B cell (primary cell): ENCODE data around the gene HOOK1. TPM values are rescaled to one million over a fixed set of nuclear protein-coding genes. Genes with fewer than 3 reads are reported as not detected.

Experiments used
- ATAC-seq: fragments of 200-7000 bp; cut with Tn5 transposase; one replicate; pipeline ENCODE4 v1.10.0; 2021; ENCODE audit warnings: low read depth, mild to moderate bottlenecking, moderate number of reproducible peaks, moderate library complexity
- CTCF ChIA-PET: fragments of 350-600 bp; sonication (Branson Sonifier 250); formaldehyde crosslinking; loops from one replicate; lab custom pipeline; 2021; ENCODE audit warnings: antibody characterized with exemption, inconsistent platforms; lab: Charles Lee
- POLR2A ChIA-PET: fragments of 350-600 bp; sonication (Branson Sonifier 250); formaldehyde crosslinking; loops from one replicate; lab custom pipeline; 2021; ENCODE audit warnings: antibody characterized with exemption; lab: Charles Lee
- DNase-seq: peaks from one replicate; pipeline ENCODE4 v3.0.0; 2013
- H2AFZ ChIP-seq: 2 replicates; pipeline ENCODE4 v1.6.1; 2012; ENCODE audit warnings: mild to moderate bottlenecking, low read depth, low read length; ENCODE audit not compliant: insufficient read depth, poor library complexity, severe bottlenecking
- H3K27ac ChIP-seq, 2 donors: 1 replicate in 1 of 2; 2 replicates in 1 of 2; pipeline ENCODE4 v1.5.1; 2012 to 2013; ENCODE audit warnings: low read length in 2 of 2, mild to moderate bottlenecking in 2 of 2, moderate library complexity in 1 of 2
- H3K27me3 ChIP-seq, 4 experiments: fragments of 200-600 bp in 1 of 4; sonication (generic) in 1 of 4; replicated peaks in 1 of 4; 1 replicate in 2 of 4; 2 replicates in 2 of 4; pipeline versions ENCODE4 v1.6.1 to v1.7.0; 2013 to 2016; ENCODE audit warnings: low read length in 3 of 4, mild to moderate bottlenecking in 2 of 4, mixed read lengths in 1 of 4, moderate library complexity in 1 of 4; ENCODE audit not compliant: insufficient read depth in 4 of 4, control insufficient read depth in 3 of 4; ENCODE audit errors: control extremely low read depth in 1 of 4
- H3K36me3 ChIP-seq, 2 experiments: replicated peaks in 1 of 2; 1 replicate in 1 of 2; 2 replicates in 1 of 2; pipeline versions ENCODE4 v1.6.1 to v1.7.1; 2013; ENCODE audit warnings: low read length in 1 of 2; ENCODE audit not compliant: insufficient read depth in 2 of 2, control insufficient read depth in 1 of 2; ENCODE audit errors: control extremely low read depth in 1 of 2, extremely low read depth in 1 of 2
- H3K4me1 ChIP-seq, 2 donors: fragments of 200-600 bp in 1 of 2; sonication (generic) in 1 of 2; 1 replicate in 1 of 2; 2 replicates in 1 of 2; pipeline versions ENCODE4 v1.5.1 to v1.6.1; 2013 to 2017; ENCODE audit warnings: low read length in 2 of 2; ENCODE audit not compliant: control insufficient read depth in 2 of 2, insufficient read depth in 2 of 2
- H3K4me2 ChIP-seq: replicated peaks from 2 replicates; pipeline ENCODE3; 2012; ENCODE audit warnings: mild to moderate bottlenecking, low read depth, low read length; ENCODE audit not compliant: poor library complexity, severe bottlenecking
- H3K4me3 ChIP-seq, 5 experiments: fragments of 200-600 bp in 1 of 5; sonication (generic) in 1 of 5; 1 replicate in 3 of 5; 2 replicates in 2 of 5; pipeline versions ENCODE4 v1.5.1 to v1.7.0; 2011 to 2016; ENCODE audit warnings: low read length in 4 of 5, mild to moderate bottlenecking in 4 of 5, low read depth in 2 of 5, control low read depth in 1 of 5, moderate library complexity in 1 of 5; ENCODE audit not compliant: insufficient read depth in 1 of 5; ENCODE audit errors: control extremely low read depth in 1 of 5, extremely low read depth in 1 of 5
- H3K79me2 ChIP-seq: fragments of 200-600 bp; sonication (generic); one replicate; pipeline ENCODE4 v1.6.0; 2016; ENCODE audit warnings: low read length; ENCODE audit not compliant: control insufficient read depth, insufficient read depth
- H3K9ac ChIP-seq: fragments of 200-600 bp; sonication (generic); 2 replicates; pipeline ENCODE4 v1.6.1; 2017; ENCODE audit warnings: mild to moderate bottlenecking, low read length, moderate library complexity
- H3K9me3 ChIP-seq, 3 donors: one replicate each; pipeline versions ENCODE4 v1.6.1 to v1.7.1; 2013; ENCODE audit warnings: low read length in 2 of 3; ENCODE audit not compliant: control insufficient read depth in 2 of 3, insufficient read depth in 1 of 3; ENCODE audit errors: control extremely low read depth in 1 of 3
- H4K20me1 ChIP-seq: 2 replicates; pipeline ENCODE4 v1.6.0; 2012; ENCODE audit warnings: mild to moderate bottlenecking, low read length; ENCODE audit not compliant: insufficient read depth, control insufficient read depth, poor library complexity, severe bottlenecking
- H3K27ac Mint-ChIP-seq: one replicate; pipeline ENCODE4 v1.8.0; 2021; ENCODE audit warnings: mixed read lengths
- H3K27me3 Mint-ChIP-seq: one replicate; pipeline ENCODE4 v1.8.0; 2021; ENCODE audit warnings: mixed read lengths
- H3K4me1 Mint-ChIP-seq: one replicate; pipeline ENCODE4 v1.8.0; 2021; ENCODE audit warnings: mixed read lengths
- H3K4me3 Mint-ChIP-seq: one replicate; pipeline ENCODE4 v1.8.0; 2021; ENCODE audit warnings: mixed read lengths
- H3K9me3 Mint-ChIP-seq: one replicate; pipeline ENCODE4 v1.8.0; 2022; ENCODE audit warnings: mixed read lengths; ENCODE audit not compliant: insufficient read depth
- EZH2 ChIP-seq: IDR thresholded peaks from 2 replicates; pipeline ENCODE4 v1.6.1; 2012; ENCODE audit warnings: borderline replicate concordance, low read depth, mild to moderate bottlenecking, moderate library complexity, low read length; ENCODE audit not compliant: insufficient read depth, poor library complexity, severe bottlenecking
- WGBS: methylation state at CpG from one replicate; pipeline ENCODE4 v1.1.5; 2013; ENCODE audit warnings: missing lambda C conversion rate; ENCODE audit not compliant: insufficient coverage; 5-methylcytosine and 5-hydroxymethylcytosine counted together
- intact Hi-C: fragments of 100-400 bp; cut with micrococcal nuclease; formaldehyde crosslinking; loops from one replicate; pipeline ENCODE4 v1.10.0; 2022
- polyA plus RNA-seq: library from polyadenylated mRNA; depleted of rRNA; stranded (reverse); fragments of >200 nt; gene quantifications from 2 replicates; pipeline ENCODE4 v1.2.3, GENCODE V29; 2012
- total RNA-seq, 2 donors: library from RNA; stranded (reverse); fragments of 120-200 nt in 1 of 2; gene quantifications; 1 replicate in 1 of 2; 2 replicates in 1 of 2; pipeline versions ENCODE4 v1.2.3 to v1.2.4, GENCODE V29; 2013 to 2022
- TF ChIP-seq, protein P1 (sequence below): fragments of 200-600 bp; IDR thresholded peaks from one replicate; pipeline ENCODE4 v1.8.0; 2022; ENCODE audit warnings: antibody characterized with exemption, mild to moderate bottlenecking

HOOK1 gene
- total and polyA plus RNA-seq, 2 donors (not counting 1 experiment from before 2014, with no cell fraction given): 2.0 to 12.0 TPM

DNA sequence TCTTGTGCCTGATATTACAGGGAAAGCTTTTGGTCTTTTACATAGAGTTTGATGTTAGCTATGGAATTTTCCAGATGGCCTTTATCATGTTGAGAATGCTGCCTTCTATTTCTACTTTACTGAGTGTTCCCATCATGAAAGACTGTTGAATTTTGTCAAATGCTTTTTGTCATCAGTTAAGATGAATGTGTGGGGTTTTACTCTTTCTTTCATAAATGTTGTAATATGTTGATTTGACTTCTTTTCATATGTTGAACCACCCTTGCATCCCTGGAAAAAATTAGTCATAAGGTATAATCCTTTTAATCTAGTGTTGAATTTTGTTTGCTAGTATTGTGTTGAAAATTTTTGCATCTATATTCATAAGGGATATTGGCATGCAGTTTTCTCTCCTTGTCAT is 16.1 kb upstream of the HOOK1 start:
- H4K20me1 ChIP-seq: no peaks in the 10 kb centered on the region
- Mint-ChIP-seq H3K4me1 (no peaks in the 10 kb centered on the region), H3K9me3 (peaks cover 10% of the 10 kb centered on the region), H3K4me3 (no peak overlapping the region), H3K27ac (no peak overlapping the region), H3K27me3 (peaks cover 7% of the 10 kb centered on the region)
- no peaks in the 10 kb centered on the region for H3K79me2 ChIP-seq
- peaks cover 0 to 2% (median 0%) of the 10 kb centered on the region in 3 donors for H3K9me3 ChIP-seq
- no peak overlapping the region for H3K4me3 ChIP-seq
- H3K36me3 ChIP-seq: no peaks in the 10 kb centered on the region
- no peak overlapping the region for H3K27ac ChIP-seq
- no peak overlapping the region for H2AFZ ChIP-seq
- no peaks in the 10 kb centered on the region for H3K4me1 ChIP-seq
- intact Hi-C loops: no loop called here
- H3K4me2 ChIP-seq: no peak overlapping the region
- CTCF ChIA-PET: no interaction called here
- POLR2A ChIA-PET: no interaction called here
- ATAC-seq (no peak), DNase-seq (no peak)
- TF ChIP-seq EZH2: no peak
- TF ChIP-seq, protein P1, sequence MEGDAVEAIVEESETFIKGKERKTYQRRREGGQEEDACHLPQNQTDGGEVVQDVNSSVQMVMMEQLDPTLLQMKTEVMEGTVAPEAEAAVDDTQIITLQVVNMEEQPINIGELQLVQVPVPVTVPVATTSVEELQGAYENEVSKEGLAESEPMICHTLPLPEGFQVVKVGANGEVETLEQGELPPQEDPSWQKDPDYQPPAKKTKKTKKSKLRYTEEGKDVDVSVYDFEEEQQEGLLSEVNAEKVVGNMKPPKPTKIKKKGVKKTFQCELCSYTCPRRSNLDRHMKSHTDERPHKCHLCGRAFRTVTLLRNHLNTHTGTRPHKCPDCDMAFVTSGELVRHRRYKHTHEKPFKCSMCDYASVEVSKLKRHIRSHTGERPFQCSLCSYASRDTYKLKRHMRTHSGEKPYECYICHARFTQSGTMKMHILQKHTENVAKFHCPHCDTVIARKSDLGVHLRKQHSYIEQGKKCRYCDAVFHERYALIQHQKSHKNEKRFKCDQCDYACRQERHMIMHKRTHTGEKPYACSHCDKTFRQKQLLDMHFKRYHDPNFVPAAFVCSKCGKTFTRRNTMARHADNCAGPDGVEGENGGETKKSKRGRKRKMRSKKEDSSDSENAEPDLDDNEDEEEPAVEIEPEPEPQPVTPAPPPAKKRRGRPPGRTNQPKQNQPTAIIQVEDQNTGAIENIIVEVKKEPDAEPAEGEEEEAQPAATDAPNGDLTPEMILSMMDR: no peak
- no peaks in the 10 kb centered on the region for H3K27me3 ChIP-seq
- H3K9ac ChIP-seq: no peak overlapping the region

DNA sequence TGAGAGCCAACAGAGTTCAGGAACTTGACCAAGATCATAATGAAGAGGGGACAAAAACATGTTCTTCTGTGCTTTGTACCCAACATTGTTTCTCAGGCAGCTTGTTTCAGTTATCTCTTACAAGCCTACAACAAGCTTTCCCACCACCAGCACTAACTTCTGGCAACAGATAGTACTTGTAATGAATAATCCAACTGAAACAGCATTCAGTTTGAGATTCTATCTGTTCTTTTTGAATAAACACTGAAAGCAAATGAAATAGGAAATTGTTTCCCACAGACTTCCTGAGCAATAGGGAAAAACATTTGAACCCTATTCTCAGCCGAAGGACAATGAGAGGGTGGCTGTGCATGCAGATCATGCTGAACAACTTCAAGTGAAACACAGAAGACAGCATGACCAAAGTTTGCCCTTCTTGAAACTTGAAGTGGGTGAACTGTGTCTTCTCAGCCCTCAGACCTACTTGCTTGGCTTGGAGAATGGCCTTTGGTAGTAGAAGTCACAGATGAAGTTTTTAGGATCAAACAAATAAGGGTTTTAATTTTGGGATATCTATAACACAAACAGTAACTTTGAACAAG is 11.2 kb upstream of the HOOK1 start:
- Mint-ChIP-seq H3K4me3 (no peak overlapping the region), H3K4me1 (no peaks in the 10 kb centered on the region), H3K9me3 (no peaks in the 10 kb centered on the region), H3K27me3 (peaks cover 16% of the 10 kb centered on the region), H3K27ac (no peak overlapping the region)
- H3K27me3 ChIP-seq: no peaks in the 10 kb centered on the region
- no peak overlapping the region for H3K9ac ChIP-seq
- POLR2A ChIA-PET: no interaction called here
- no peak overlapping the region for H3K4me2 ChIP-seq
- intact Hi-C loops: no loop called here
- H3K27ac ChIP-seq: no peak overlapping the region
- WGBS: 55% methylated on average over 1 of the region's 1 CpG
- TF ChIP-seq, protein P1: no peak
- TF ChIP-seq EZH2: no peak
- H3K9me3 ChIP-seq: no peaks in the 10 kb centered on the region
- H3K4me3 ChIP-seq: no peak overlapping the region
- no peak for DNase-seq
- CTCF ChIA-PET: no interaction called here
- no peak overlapping the region for H2AFZ ChIP-seq
- H3K36me3 ChIP-seq: no peaks in the 10 kb centered on the region
- H3K79me2 ChIP-seq: no peaks in the 10 kb centered on the region
- H4K20me1 ChIP-seq: no peaks in the 10 kb centered on the region
- ATAC-seq: no peak
- no peaks in the 10 kb centered on the region for H3K4me1 ChIP-seq
